NCI-H510A (cell line): ENCODE data around the gene RGPD5.
"Not testable (repeated sequence)": the region's sequence is repeated elsewhere in the genome, so short reads cannot be mapped to it uniquely, and the experiment has no call there.

Experiments
- DNase-seq: peaks from one replicate; lab custom pipeline; 2025; lab: John Stamatoyannopoulos, UW

RGPD5 gene

GRCh38 chr2:109794074-109794737 is at the start of gene RGPD5:
RGPD5 (plus strand) TSS chr2:109794305; CDS start chr2:109794466, 161 bp downstream.
- not testable (repeated sequence) for DNase-seq

GRCh38 chr2:109751572-109751971 is 42.5 kb upstream of the RGPD5 start:
- DNase-seq = not testable (repeated sequence)

- DNase-seq = not testable (repeated sequence)
These were observed 36.8 kb upstream of the RGPD5 start for GRCh38 chr2:109757163-109757824.

GRCh38 chr2:109760265-109761042 is 33.7 kb upstream of the RGPD5 start:
- not testable (repeated sequence) for DNase-seq

- not testable (repeated sequence) for DNase-seq
These were observed 33.1 kb upstream of the RGPD5 start for GRCh38 chr2:109761043-109761454.

- not testable (repeated sequence) for DNase-seq
These were observed 32.1 kb upstream of the RGPD5 start for GRCh38 chr2:109761976-109762375.

- DNase-seq = not testable (repeated sequence)
These were observed 28.0 kb upstream of the RGPD5 start for GRCh38 chr2:109766074-109766473.

- not testable (repeated sequence) for DNase-seq
These were observed 27.1 kb upstream of the RGPD5 start for GRCh38 chr2:109766886-109767578.

- not testable (repeated sequence) for DNase-seq
These were observed 25.2 kb upstream of the RGPD5 start for GRCh38 chr2:109768934-109769333.

- not testable (repeated sequence) for DNase-seq
These were observed 15.0 kb upstream of the RGPD5 start for GRCh38 chr2:109779118-109779517.

GRCh38 chr2:109781147-109781816 is 12.8 kb upstream of the RGPD5 start:
- not testable (repeated sequence) for DNase-seq

- DNase-seq = not testable (repeated sequence)
These were observed 11.6 kb upstream of the RGPD5 start for GRCh38 chr2:109782446-109782993.

- not testable (repeated sequence) for DNase-seq
These were observed 2.4 kb upstream of the RGPD5 start for GRCh38 chr2:109791530-109792279.

- not testable (repeated sequence) for DNase-seq
These were observed 1.4 kb upstream of the RGPD5 start for GRCh38 chr2:109792659-109793058.

- DNase-seq = not testable (repeated sequence)
These were observed 77.1 kb downstream of the RGPD5 start for GRCh38 chr2:109871129-109871751.

GRCh38 chr2:109876625-109877024 is 82.5 kb downstream of the RGPD5 start:
- not testable (repeated sequence) for DNase-seq

GRCh38 chr2:109882112-109882511 is 88.0 kb downstream of the RGPD5 start:
- DNase-seq = not testable (repeated sequence)

GRCh38 chr2:109888414-109888813 is 94.3 kb downstream of the RGPD5 start:
- DNase-seq = not testable (repeated sequence)

- not testable (repeated sequence) for DNase-seq
These were observed 95.8 kb downstream of the RGPD5 start for GRCh38 chr2:109889909-109890308.

- not testable (repeated sequence) for DNase-seq
These were observed 96.9 kb downstream of the RGPD5 start for GRCh38 chr2:109891024-109891423.
